SK-N-MC (cell line): ENCODE measurements around the gene OAS3.
A peak's percentile ranks its signal among the peaks of the same experiment; 100 is the strongest.

ENCODE experiments used
- DNase-seq: peaks from one replicate; pipeline ENCODE4 v3.0.0-alpha.2; 2011; ENCODE audit warnings: low read depth, low spot score
- H3K27ac ChIP-seq: fragments of 200-600 bp; sonication (generic); 2 replicates; pipeline ENCODE4 v1.5.1; 2016; ENCODE audit warnings: mixed run types
- H3K36me3 ChIP-seq: fragments of 200-600 bp; sonication (generic); 2 replicates; pipeline ENCODE4 v1.6.1; 2017; ENCODE audit warnings: antibody characterized with exemption, low read length, mixed read lengths; ENCODE audit not compliant: insufficient read depth
- H3K4me3 ChIP-seq: fragments of 200-600 bp; sonication (generic); 2 replicates; pipeline ENCODE4 v1.5.1; 2016
- H3K9ac ChIP-seq: fragments of 200-600 bp; sonication (generic); 2 replicates; pipeline ENCODE4 v1.8.0; 2017; ENCODE audit warnings: mixed run types, mixed read lengths; ENCODE audit not compliant: insufficient read length
- H3K9me3 ChIP-seq: fragments of 200-600 bp; sonication (generic); 2 replicates; pipeline ENCODE4 v1.6.1; 2017; ENCODE audit warnings: low read depth, mild to moderate bottlenecking, antibody characterized with exemption, low read length, moderate library complexity, mixed read lengths
- EZH2 ChIP-seq: fragments of 200-600 bp; sonication (generic); IDR thresholded peaks from one replicate; pipeline ENCODE4 v1.6.1; 2017; ENCODE audit warnings: antibody characterized with exemption
- FOXP2 ChIP-seq: optimal IDR thresholded peaks from 2 replicates; pipeline ENCODE3; 2011; ENCODE audit warnings: mild to moderate bottlenecking, moderate library complexity; ENCODE audit not compliant: insufficient read depth; ENCODE audit errors: extremely low read length, control extremely low read depth
- POLR2AphosphoS5 ChIP-seq: IDR thresholded peaks from 2 replicates; pipeline ENCODE4 v1.6.1; 2012; ENCODE audit warnings: mild to moderate bottlenecking, low read depth, low read length, borderline replicate concordance

The OAS3 gene

DNA sequence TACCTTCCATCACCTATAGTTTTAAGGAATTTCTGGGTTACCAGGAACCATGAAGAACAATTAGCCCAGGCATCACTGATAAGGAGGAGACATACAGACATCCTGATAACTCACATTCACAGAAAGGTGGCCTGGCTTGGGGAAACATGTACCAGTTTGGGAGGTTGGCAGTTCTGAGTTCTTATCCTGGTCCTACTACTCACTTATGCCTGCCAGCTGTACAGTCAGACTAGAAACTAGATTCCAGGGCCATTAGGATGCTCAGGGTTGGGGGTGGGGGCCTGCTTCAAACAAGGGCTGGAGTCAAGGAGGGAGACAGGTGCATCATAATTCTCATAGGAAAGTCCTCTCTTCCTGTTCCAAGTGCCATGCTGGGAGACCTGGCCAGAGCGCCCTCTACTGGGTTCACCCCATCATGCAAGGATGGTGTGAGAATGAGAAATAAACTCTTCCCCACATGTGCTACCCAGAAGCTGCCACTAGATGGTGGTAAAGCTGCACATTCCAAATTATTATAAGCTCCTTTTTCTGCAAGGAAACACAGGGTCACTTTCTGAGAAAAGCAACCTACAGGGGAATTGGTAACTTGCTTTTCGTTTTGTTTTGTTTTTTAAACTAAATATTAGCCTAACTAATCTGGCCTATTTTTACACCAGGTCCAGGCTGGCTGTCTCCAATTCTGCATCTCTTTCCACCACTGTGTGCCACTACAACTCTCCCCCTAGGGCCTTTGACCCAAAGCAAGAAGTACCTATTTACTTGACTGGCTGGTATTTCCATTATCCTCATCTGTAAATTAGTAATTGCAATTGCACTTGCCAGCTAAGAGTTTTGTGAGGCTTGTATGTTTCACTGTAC is 54.5 kb downstream of the OAS3 start:
- no peak for TF ChIP-seq POLR2AphosphoS5
- TF ChIP-seq EZH2: no peak
- TF ChIP-seq FOXP2: no peak
- no peak overlapping the region for H3K27ac ChIP-seq
- H3K36me3 ChIP-seq: no peaks in the 10 kb centered on the region
- no peak overlapping the region for H3K4me3 ChIP-seq
- H3K9ac ChIP-seq: no peak overlapping the region
- no peaks in the 10 kb centered on the region for H3K9me3 ChIP-seq
- peak; percentile 72 for DNase-seq

DNA sequence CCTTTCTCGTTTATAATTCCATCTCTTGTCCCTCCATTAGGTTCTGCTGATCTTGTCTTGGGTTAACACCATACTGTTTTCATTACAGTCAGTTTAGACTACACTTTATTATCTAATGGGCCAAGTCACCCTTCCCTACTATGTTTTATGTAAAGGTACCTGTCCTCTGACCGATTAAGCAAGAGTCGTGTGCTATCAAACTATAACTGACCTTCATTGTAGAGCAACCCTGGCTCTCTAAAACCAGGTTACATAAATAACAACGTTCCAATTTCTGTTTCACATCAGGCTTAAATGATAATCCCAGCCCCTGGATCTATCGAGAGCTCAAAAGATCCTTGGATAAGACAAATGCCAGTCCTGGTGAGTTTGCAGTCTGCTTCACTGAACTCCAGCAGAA is 56.7 kb downstream of the OAS3 start:
- no peak for DNase-seq
- TF ChIP-seq FOXP2: no peak
- TF ChIP-seq EZH2: no peak
- Histone ChIP-seq H3K4me3 (no peak overlapping the region), H3K9ac (no peak overlapping the region), H3K27ac (no peak overlapping the region), H3K36me3 (no peaks in the 10 kb centered on the region), H3K9me3 (no peaks in the 10 kb centered on the region)

DNA sequence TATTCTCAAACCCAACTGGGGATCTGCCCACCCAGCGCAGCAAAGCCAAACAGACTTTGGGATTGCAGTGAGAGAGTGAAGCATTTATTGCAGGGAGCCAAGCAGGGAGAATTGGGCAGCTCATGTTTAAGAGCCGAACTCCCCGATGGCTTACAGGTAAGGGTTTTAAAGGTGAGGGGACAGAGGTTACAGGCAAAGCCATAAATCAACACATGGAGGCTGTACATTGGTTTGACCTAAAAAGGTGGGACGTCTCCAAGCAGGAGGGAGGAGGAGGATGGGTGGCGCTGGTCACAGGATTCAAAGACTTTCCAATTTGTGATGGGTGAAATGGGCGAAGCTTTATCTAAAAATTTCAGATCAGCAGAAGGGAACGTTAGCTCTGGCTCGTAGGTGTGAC is 58.2 kb downstream of the OAS3 start:
- Histone ChIP-seq H3K9ac (no peak overlapping the region), H3K9me3 (no peaks in the 10 kb centered on the region), H3K36me3 (no peaks in the 10 kb centered on the region), H3K27ac (no peak overlapping the region), H3K4me3 (no peak overlapping the region)
- TF ChIP-seq POLR2AphosphoS5 (no peak), FOXP2 (no peak)
- DNase-seq: no peak

GRCh38 chr12:112997506-112997905 is 59.2 kb downstream of the OAS3 start:
- Histone ChIP-seq H3K36me3 (no peaks in the 10 kb centered on the region), H3K27ac (no peak overlapping the region), H3K4me3 (no peak overlapping the region), H3K9me3 (no peaks in the 10 kb centered on the region), H3K9ac (no peak overlapping the region)
- TF ChIP-seq FOXP2 (no peak), EZH2 (no peak), POLR2AphosphoS5 (no peak)
- no peak for DNase-seq

DNA sequence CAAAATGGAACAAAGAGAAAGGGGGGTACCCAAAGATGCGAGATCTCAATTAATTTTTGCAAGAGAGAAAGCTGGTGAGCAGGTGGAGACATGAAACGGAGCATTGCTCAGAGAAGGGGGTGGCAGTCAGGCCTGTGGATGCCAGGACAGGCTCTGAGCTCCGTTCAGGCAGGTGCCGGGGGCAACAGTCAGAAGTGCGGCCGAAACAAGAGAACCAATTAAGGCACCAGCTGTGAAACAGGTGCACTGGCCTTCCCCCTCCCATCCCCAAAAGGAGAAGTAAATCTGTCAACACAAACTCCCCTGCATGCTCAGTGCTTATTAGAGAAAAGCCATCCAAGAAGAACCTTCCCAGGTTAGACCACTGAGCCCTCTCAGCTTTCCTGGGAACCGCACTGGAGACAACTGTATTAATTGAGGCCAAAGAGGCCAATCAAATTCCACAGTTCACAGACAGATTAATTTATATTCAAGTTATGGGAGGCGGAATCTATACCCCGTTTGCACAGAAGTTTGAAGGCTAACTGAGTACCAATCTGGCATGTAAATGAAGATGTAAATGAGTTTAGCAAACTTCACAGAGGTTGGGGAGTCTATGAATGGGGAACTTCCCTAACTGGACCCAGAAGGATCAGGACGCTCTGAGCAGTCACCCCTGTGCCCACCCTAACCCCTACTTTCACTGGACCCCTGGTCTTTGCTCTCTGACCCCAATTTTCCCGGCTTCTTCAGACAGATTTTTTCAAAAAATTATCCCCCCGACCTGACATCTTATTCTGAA is 60.9 kb downstream of the OAS3 start:
- DNase-seq: no peak
- Histone ChIP-seq H3K4me3 (no peak overlapping the region), H3K9me3 (no peaks in the 10 kb centered on the region), H3K36me3 (no peaks in the 10 kb centered on the region), H3K9ac (no peak overlapping the region), H3K27ac (no peak overlapping the region)
- TF ChIP-seq FOXP2 (no peak), EZH2 (no peak), POLR2AphosphoS5 (no peak)

GRCh38 chr12:113000433-113000832 is 62.2 kb downstream of the OAS3 start:
- H3K4me3 ChIP-seq: no peak overlapping the region
- H3K9me3 ChIP-seq: no peaks in the 10 kb centered on the region
- no peak for DNase-seq
- no peak overlapping the region for H3K27ac ChIP-seq
- TF ChIP-seq FOXP2 (no peak), POLR2AphosphoS5 (no peak), EZH2 (no peak)
- H3K9ac ChIP-seq: no peak overlapping the region
- H3K36me3 ChIP-seq: no peaks in the 10 kb centered on the region

GRCh38 chr12:113002155-113002554 is 63.9 kb downstream of the OAS3 start:
- H3K4me3 ChIP-seq: no peak overlapping the region
- H3K9ac ChIP-seq: no peak overlapping the region
- TF ChIP-seq EZH2 (no peak), POLR2AphosphoS5 (no peak), FOXP2 (no peak)
- H3K9me3 ChIP-seq: no peaks in the 10 kb centered on the region
- no peak overlapping the region for H3K27ac ChIP-seq
- DNase-seq: no peak
- no peaks in the 10 kb centered on the region for H3K36me3 ChIP-seq

- H3K27ac ChIP-seq: no peak overlapping the region
- H3K9me3 ChIP-seq: no peaks in the 10 kb centered on the region
- no peak overlapping the region for H3K4me3 ChIP-seq
- H3K36me3 ChIP-seq: no peaks in the 10 kb centered on the region
- DNase-seq: no peak
- TF ChIP-seq EZH2: no peak
- TF ChIP-seq POLR2AphosphoS5: no peak
- no peak for TF ChIP-seq FOXP2
- H3K9ac ChIP-seq: no peak overlapping the region
These were observed 64.4 kb downstream of the OAS3 start for GRCh38 chr12:113002676-113003075.
